Activated gamma-delta T cell treated with Interleukin-2 at 50 U/mL for 16 hours (primary cell): ENCODE data around the gene CD7.
"Not testable (repeated sequence)": the region's sequence is repeated elsewhere in the genome, so short reads cannot be mapped to it uniquely, and the experiment has no call there.

Source experiments
- DNase-seq: peaks from one replicate; pipeline ENCODE4 v3.0.0-alpha.2; 2020

Gene CD7

GRCh38 chr17:82317394-82318168 is at the start of gene CD7:
TSS of gene CD7 (minus strand) at chr17:82317608. CDS start at chr17:82317495, 113 bp downstream.
- DNase-seq: peak; percentile 75

- DNase-seq: no peak
Measured at GRCh38 chr17:82366749-82367148, 49.3 kb upstream of the CD7 start.

DNA sequence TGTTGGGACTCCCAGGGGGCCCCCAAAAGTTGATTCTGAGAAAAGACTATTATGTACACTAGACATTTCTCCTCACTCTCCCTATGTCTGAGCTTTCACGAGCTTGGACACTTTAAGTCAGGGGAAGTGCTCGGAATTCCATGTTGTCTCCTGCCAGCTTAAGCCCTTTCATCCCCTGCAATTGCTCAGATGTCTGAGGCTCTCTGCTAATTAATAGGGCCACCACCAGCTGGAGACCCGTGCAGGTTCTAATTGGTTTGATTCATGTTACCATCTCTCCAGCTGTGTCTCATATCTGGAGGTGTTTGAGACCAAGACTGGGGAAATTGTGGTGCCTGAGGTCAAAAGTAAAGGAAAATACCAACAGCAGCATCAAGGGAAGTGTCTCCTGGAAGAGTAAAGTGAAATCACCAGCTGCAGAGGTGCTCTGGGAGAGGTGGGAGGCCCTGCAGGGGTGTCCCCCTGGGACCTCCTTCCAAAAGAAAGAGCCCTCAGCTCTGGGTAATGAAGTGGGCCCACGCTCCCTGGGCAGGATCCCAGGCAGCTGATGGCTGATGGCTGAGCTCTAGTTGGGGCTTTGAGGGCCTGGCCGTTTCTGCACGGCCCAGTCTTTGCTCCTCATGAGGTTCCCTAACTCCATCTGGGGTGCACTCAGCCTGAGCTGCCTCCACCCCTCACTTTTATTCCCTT is 48.3 kb upstream of the CD7 start:
- no peak for DNase-seq

DNA sequence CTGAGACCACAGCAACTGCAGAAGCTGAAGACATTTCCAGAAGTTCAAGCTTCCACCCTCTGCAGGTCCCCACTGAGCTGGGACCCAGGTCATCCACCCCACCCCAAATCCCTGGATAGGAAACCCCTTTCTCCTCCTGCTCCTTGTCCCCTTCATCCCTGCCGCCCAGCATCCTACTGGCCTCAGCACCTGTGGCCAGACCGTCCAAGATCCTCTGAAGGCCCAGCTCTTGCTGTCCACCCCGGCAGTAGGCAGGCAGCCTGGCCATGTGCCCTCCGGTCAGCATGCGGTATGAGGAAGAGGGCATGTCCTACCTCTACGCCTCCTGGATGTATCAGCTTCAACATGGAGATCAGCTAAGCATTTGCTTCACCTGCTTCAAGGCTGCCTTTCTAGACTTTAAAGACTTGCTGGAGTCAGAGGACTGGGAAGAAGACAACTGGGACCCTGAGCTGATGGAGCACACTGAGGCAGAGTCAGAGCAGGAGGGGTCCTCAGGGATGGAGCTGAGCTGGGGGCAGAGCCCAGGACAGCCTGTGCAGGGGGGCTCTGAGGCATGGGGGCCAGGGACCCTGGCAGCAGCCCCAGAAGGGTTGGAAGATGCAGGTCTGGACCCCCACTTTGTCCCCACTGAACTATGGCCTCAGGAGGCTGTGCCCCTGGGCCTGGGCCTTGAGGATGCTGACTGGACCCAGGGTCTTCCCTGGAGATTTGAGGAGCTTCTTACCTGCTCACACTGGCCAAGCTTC is 44.7 kb upstream of the CD7 start:
- no peak for DNase-seq

DNA sequence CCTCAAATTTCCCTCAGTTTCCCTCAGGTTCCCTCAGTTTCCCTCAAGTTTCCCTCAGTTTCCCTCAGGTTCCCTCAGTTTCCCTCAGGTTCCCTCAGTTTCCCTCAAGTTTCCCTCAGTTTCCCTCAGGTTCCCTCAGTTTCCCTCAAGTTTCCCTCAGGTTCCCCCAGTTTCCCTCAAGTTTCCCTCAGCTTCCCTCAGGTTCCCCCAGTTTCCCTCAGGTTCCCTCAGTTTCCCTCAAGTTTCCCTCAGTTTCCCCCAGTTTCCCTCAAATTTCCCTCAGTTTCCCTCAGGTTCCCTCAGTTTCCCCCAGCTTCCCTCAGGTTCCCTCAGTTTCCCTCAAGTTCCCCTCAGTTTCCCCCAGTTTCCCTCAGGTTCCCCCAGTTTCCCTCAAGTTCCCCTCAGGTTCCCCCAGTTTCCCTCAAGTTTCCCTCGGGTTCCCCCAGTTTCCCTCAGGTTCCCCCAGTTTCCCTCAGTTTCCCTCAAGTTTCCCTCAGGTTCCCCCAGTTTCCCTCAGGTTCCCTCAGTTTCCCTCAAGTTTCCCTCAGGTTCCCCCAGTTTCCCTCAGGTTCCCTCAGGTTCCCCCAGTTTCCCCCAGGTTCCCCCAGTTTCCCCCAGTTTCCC is 42.2 kb upstream of the CD7 start:
- not testable (repeated sequence) for DNase-seq

DNA sequence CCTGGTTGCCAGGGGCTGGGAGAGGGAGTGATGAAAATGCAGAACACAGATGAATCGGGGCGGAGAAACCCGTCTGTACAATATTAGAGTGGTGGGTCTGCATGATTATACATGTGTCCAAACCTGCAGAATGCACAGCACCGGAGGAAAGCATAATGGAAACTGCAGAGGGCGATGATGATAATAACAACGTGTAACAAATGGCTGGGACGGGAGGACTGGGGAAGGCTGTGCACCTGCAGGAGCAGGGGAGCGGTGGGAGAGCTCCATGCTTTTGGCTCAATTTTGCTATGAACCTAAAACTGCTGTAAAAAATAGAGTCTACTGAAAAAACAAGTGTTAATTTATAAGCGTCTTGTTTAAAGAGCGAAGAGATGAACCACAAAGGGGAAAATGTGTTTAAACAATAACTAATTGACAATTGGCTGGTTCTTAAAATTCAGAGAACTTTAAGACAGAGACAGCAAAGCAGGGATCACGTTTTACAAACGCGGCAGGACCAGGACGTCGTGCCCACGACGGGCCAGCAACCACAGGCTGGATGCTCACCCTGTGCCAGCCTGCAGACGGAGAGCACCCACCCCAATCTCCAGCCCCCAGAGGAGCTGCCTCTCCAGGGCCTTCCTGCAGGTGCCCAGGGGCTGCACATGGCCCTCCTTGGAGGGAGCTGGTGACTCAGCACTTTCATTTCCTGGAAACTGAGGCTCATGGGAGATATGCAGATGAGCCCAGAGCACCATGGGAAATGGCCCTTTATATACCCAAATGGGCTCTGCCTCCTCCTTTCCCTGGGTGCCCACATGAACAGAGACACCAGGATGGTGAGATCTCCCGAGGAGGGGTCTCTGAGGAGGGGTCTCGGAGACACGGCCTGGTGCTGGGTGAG is 41.3 kb upstream of the CD7 start, which contains the start of gene TEX19:
Gene TEX19 (plus strand): TSS at position 783 of the 886 bp plus-strand sequence. CDS start 2,904 bp downstream, outside the sequence.
- DNase-seq: no peak

- no peak for DNase-seq
Measured at GRCh38 chr17:82357394-82357793, 40.0 kb upstream of the CD7 start.

DNA sequence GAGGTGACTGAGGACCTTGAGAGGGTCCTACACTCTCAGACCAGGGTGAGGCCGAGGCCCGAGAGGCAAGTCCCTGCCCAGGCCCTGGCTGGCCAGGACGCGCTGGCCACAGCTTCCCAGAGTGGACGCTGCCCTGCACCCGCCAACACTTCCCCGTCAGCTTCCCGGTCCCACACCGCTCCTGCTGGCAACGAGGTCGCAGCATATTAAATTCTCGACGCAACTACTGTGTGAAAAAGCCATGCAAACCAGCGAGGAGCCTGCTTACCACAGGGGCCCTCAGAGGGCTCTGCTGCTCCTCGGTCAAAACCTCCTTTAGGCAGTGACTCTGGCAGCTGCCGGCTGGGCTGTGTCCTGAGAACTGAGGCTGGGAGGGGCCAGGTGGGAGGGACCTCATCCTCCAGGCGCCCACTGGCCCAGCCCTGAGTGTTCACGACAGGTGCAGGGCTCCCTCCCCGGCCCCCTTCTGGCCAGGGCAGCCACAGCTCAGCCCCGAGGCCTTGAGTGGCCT is 39.5 kb upstream of the CD7 start:
- DNase-seq: no peak

DNA sequence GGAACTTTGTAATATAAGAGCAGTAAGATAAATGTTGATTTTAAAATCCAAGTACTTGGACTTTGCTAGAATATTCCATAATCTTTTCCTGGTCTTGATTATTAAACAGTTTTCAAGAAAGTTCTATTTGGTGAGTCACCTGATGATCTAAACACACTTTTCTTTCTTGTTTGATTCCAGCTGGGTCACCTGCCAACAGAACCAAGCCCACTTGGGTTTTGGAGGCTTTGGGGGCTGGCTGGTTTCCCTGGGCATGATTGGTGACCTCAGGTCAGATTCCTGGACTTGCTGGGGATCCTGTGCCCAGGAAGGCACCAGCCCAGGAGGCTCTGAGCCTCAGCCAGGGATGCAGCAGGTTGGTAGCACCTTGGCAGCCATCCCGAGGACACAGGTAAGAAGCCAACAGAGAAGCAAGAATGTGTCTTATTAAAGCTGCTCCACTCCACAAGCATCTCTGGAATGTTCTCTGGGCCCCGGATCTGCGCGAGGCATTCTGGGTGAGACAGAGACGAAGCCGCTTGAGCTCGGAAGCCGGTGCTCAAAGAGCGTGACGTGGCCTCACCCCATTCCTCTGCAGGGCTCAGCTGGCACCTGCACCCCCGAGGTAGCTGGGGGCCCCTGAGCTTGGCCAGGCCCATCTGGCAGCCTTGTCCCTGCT is 38.5 kb upstream of the CD7 start:
- no peak for DNase-seq

- no peak for DNase-seq
Measured at GRCh38 chr17:82354804-82355308, 37.4 kb upstream of the CD7 start.

GRCh38 chr17:82353484-82353883 is 36.1 kb upstream of the CD7 start:
- no peak for DNase-seq

- peak; percentile 81 for DNase-seq
Measured at GRCh38 chr17:82351713-82352488, 34.5 kb upstream of the CD7 start.

GRCh38 chr17:82351254-82351712 is 33.9 kb upstream of the CD7 start:
- no peak for DNase-seq

DNA sequence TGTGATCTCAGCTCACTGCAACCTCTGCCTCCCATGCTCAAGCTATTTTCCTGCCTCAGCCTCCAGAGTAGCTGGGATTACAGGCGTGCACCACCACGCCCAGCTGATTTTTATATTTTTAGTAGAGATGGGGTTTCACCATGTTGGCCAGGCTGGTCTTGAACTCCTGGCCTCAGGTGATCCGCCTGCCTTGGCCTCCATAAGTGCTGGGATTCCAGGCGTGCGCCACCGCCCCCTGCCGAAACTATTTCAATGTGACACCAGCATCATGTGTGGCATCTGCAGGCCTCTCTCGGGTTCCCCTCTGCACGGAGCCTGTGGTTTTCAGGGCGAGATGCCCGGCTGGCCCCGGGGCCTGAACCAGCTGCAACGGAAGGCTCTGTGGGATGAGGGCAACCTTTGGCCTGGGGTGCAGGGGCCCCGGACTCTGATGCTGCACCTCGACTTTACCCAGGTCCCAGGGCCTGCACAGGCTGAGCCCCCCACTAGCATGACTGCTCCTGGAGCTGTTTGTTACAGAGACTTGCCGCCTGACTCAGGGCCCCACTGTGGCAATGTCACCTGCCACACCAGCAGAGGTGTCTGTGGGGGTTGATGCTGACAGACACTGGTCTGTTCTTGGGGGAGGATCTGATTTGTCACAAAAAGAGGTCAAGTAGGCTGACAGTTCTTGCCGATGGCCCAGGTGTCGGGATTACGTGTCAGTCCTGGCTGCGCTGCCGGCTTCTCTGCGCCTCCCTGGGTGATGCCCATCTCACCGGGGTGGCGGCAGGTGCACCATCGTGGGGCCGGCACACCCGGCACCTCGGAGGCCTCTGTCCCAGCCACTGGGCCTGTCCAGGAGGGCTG is 33.0 kb upstream of the CD7 start:
- DNase-seq: no peak

GRCh38 chr17:82349287-82349701 is 31.9 kb upstream of the CD7 start:
- no peak for DNase-seq

- DNase-seq: no peak
Measured at GRCh38 chr17:82348866-82349265, 31.5 kb upstream of the CD7 start.

DNA sequence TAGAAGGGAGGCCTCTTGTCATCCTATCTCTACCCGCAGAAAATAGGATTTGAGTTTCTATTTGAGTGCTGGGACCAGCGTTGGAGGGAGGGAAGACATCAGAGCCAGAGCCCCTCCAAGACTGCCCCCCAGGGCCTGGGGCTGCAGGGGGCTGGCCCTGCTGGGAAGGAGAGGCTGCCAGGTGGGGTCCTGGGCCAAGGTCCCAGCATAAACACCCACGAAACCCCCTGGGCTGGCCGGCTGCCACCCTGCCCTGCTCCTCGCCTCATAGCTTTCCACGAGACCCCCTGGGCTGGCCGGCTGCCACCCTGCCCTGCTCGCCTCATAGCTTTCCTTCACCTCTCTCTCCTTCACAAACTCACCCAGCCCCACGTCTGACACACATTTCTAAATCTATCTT is 31.0 kb upstream of the CD7 start:
- DNase-seq: no peak

DNA sequence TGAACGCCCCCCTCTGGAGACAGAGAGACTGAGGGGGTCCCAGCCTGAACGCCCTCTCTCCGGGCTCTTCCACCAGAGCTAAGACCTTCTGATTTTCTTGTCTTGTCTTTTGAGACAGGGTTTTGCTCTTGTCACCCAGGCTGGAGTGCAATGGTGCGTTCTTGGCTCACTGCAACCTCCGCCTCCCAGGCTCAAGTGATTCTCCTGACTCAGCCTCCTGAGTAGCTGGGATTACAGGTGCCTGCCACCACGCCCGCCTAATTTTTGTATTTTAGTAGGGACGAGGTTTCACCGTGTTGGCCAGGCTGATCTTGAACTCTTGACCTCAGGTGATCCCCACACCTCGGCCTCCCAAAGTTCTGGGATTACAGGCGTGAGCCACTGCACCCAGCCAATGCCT is 30.6 kb upstream of the CD7 start:
- DNase-seq: not testable (repeated sequence)
